Measurements from ENCODE around the gene CST1.
"Not testable (repeated sequence)": the region's sequence is repeated elsewhere in the genome, so short reads cannot be mapped to it uniquely, and the experiment has no call there.

Gene CST1, protein sequence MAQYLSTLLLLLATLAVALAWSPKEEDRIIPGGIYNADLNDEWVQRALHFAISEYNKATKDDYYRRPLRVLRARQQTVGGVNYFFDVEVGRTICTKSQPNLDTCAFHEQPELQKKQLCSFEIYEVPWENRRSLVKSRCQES

DNA sequence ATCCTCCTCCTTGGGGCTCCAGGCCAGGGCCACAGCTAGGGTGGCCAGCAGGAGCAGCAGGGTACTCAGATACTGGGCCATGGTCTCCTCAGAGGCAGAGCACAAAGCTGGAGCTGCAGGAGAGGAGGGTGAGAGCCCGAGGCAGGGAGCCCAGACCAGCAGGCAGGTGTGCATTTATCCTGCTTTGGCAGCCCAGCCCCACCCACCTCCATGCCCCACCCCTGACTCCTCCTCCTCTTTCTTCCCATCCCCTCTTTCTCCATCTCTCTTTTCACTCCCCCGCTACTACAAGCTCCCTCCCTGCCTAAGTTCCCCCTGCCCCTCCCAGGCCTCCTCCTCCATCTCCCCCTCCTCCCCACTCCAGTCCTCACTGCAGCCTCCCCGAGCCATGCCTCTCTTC, at the start of gene CST1:
TSS of gene CST1 (minus strand) at position 150 of the 400 bp plus-strand sequence. CDS start at position 81, 69 bp downstream.
- in situ Hi-C loops (cut with HindIII; ENCODE audit: low sequenced_read_pairs): not testable (repeated sequence)

GRCh38 chr20:23799216-23799847, 48.6 kb upstream of the CST1 start:
- in situ Hi-C loops (cut with HindIII; ENCODE audit: low sequenced_read_pairs): not testable (repeated sequence)

DNA sequence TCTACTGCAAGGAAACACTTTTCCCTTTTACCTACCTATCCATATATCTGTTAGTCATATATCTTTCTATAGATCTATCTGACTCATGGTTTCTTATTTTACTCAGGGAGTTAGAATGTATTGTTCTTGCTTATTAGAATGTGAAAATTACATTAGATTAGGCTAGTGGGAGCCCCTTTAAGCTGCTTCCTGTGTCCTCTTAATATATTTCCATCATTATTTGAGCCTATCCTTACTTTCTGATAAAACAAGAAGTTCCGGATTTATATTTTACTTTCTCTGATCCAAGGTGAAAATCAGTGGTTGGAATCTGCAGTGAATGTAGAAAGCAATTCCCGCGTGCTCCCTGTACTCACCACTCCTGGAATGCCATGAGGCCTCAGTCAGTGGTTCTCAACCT, 44.8 kb upstream of the CST1 start:
- in situ Hi-C loops (cut with HindIII; ENCODE audit: low sequenced_read_pairs): no loop called here

DNA sequence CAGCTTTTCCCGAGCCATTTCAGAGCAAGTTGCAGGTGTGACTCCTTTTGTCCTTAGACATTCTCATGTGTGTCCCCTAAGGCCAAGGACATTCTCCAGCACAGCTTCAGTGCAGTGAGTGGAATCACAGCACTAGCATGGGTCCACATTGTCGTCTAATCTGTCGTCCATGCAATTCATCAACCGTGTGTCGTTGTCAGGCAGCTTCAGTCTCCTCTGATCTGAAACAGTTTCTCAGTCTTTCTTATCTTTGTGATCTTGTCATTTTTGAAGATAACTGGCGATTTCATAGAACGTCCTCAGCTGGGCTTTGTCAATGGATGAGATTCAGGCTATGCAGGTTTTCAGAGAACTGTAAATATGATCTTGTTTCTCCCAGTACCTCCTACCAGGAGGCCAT, 44.1 kb upstream of the CST1 start:
- in situ Hi-C loops (cut with HindIII; ENCODE audit: low sequenced_read_pairs): no loop called here

DNA sequence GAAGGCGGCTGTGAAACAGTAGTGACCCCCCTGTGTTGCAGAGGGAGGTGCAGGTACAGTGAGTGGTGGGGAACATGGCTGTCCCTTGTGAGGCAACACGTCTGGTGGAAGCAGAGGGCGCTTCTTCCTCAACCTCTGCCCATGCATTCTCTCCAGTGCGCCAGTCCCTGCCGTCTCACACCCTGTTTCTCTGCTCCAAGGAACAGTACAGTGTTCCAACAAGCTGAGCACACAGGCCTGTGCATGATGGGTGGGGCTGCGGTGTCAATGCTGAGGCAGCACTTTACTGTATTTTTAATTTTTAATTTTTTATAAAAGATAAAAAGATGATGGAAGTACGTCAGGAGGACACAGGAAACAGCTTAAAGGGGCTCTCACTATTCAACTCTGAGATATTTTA, 43.3 kb upstream of the CST1 start:
- in situ Hi-C loops (cut with HindIII; ENCODE audit: low sequenced_read_pairs): no loop called here

GRCh38 chr20:23783447-23783846, 32.7 kb upstream of the CST1 start:
- in situ Hi-C loops (cut with HindIII; ENCODE audit: low sequenced_read_pairs): no loop called here

DNA sequence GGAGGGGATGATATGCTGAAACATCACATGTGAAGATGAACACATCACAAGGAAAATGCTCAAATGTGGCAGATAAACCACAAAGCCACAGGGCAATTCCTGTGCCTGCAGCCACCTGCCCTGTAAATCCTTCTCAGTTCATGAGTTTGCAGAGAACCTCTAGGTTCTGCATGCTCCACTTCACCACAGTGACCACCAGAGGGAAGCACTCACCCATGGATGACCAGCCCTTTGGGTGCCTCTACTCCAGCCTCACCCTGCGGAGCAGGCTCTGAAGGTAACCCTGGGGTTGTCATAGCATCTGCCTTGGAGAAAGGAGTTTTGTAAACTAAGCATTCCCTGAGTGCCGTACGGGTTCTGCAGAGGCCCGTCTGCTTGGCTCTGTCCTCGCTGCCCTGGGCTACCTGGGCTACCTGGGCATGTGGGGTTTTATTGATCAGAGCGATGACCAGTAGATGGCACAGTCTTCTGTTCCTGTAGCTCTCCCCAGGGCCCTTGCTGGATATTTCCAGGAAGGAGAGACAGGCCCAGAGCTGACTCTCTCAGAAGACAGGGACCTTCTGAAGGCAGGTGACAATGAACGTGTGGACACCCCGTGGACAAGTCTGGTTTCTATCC, 31.7 kb upstream of the CST1 start:
- in situ Hi-C loops (cut with HindIII; ENCODE audit: low sequenced_read_pairs): no loop called here

DNA sequence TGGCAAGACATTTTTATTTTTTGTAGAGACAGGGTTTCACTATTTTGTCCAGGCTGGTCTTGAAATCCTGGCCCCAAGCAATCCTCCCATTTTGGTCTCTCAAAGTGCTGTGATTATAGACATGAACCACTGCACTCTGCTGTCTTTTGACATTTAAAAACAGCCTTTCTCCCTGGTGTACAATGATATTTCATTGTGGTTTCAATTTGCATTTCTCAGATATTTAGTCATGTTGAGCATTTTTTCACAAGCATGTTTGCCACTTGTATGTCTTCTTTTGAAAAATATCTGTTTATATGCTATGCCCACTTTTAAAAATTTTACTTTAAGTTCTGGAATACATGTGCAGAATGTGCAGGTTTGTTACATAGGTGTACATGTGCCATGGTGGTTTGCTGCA, 27.9 kb upstream of the CST1 start:
- in situ Hi-C loops (cut with HindIII; ENCODE audit: low sequenced_read_pairs): not testable (repeated sequence)

- in situ Hi-C loops (cut with HindIII; ENCODE audit: low sequenced_read_pairs): not testable (repeated sequence)
Measured at GRCh38 chr20:23777380-23777779, 26.6 kb upstream of the CST1 start.

GRCh38 chr20:23776067-23776771, 25.5 kb upstream of the CST1 start:
- in situ Hi-C loops (cut with HindIII; ENCODE audit: low sequenced_read_pairs): no loop called here

- in situ Hi-C loops (cut with HindIII; ENCODE audit: low sequenced_read_pairs): no loop called here
Measured at GRCh38 chr20:23774081-23774480, 23.3 kb upstream of the CST1 start.

DNA sequence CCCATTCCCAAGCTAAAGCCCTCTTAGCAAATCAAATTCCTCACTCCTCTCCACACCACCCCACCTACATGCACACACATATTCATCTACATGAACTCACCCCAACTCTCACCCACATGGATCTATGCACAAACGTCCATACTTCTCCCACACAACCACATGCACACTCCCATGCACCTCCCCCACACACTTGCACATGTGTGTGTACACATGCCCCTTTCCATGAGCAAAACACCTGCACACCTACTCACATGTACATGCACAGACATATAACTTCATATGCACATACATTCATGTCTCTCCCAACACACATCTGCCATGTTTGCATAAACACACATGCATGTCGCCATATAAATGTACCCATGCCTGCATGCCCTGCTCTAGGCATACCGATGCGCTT, 22.8 kb upstream of the CST1 start:
- in situ Hi-C loops (cut with HindIII; ENCODE audit: low sequenced_read_pairs): no loop called here

DNA sequence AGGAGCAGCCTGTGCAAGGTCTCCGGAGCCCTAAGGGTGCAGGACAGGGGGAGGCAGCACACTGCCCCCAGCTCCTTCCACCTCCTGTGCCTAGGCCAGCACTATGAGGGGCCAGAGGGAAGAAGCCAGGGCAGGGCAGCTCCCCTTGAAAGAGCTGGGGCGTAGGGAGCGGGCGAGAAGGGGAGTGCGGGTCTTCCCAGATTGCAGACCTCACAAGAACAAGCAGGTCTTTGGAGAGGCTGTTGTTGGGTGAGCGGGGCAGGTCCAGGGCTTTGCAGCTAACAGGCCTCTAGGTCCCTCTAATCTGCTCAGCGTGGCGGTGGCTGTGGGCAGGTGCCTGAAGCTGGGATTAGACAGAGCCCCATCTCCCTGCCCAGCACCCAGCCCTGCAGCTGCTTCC, 22.4 kb upstream of the CST1 start:
- in situ Hi-C loops (cut with HindIII; ENCODE audit: low sequenced_read_pairs): no loop called here

GRCh38 chr20:23772074-23772473, 21.3 kb upstream of the CST1 start:
- in situ Hi-C loops (cut with HindIII; ENCODE audit: low sequenced_read_pairs): no loop called here

DNA sequence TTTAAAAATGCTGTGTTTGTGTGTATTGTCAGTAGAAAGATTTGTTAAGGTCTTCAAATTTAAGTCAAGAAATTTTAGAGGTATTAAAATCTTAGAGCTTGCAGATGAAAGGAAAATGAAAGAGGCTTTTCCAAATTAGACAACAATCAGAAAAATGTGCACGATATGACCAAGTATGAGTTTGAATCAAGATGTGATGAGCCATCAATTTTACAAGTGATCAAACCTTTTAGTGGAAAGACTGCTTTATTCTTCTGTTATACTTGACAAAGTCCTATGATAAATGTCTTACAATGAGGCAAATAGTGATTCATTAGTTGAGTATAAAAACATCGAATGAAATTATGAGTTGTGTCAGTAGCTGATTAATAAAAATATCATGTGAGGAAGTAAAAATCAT, 19.6 kb upstream of the CST1 start:
- in situ Hi-C loops (cut with HindIII; ENCODE audit: low sequenced_read_pairs): no loop called here

DNA sequence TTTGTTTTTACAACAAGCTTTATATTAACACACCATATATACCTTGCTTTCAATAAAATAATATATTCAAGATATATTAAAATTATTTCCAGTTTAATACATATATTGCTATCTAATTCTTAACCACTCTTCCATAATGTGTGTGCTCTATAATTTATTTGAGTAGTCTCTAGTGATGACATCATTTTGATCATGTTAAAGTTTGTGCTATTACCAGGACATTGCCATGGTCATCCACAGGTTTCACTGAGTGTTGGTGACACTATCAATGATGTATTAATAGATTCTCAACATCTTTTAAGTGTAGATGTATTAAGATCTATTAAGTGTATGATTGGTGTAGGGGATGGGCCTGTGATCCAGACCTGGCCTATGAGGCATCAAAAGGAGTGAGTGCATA, 17.8 kb upstream of the CST1 start:
- in situ Hi-C loops (cut with HindIII; ENCODE audit: low sequenced_read_pairs): not testable (repeated sequence)

- in situ Hi-C loops (cut with HindIII; ENCODE audit: low sequenced_read_pairs): no loop called here
Measured at GRCh38 chr20:23766531-23766930, 15.8 kb upstream of the CST1 start.

DNA sequence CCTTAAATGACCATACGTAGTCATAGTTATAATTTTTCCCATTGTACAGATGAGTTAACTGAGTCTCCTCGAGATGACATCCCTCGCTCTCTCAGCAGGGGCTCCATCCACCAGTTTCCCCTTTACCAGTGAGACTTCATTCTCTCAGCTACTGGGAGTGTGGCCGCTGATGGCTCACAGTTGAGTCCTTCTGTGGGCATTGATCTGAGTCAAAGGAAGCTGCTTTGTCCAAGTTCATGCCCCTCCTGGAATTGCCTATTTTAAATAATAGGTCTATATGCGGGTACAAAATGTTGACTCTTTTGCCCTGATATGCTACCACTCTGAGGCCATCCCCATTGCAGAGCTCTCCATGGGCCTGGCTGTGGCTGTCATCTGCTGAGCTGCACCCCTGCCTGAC, 14.8 kb upstream of the CST1 start:
- in situ Hi-C loops (cut with HindIII; ENCODE audit: low sequenced_read_pairs): no loop called here

- in situ Hi-C loops (cut with HindIII; ENCODE audit: low sequenced_read_pairs): not testable (repeated sequence)
Measured at GRCh38 chr20:23764630-23765029, 13.9 kb upstream of the CST1 start.

DNA sequence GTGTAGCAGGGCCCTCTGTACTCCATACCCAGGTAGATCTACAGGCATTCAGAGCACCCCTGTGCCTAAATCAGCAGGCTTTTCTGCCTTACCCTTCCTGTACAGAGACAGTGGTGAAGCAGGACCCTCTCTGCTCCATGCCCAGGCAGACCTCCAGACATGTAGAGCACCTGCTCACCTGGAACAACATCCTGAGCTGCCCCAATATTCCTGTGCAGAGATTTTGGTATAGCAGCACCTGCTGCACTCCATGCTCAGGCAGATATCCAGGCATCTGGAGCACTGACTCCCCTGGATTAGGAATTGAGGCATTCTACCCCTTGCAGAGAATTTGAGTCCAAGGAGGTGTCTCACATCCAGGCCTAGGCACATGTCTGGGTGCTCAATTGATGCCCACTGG, 12.6 kb upstream of the CST1 start:
- in situ Hi-C loops (cut with HindIII; ENCODE audit: low sequenced_read_pairs): no loop called here

- in situ Hi-C loops (cut with HindIII; ENCODE audit: low sequenced_read_pairs): no loop called here
Measured at GRCh38 chr20:23759306-23759940, 8.7 kb upstream of the CST1 start.

- in situ Hi-C loops (cut with HindIII; ENCODE audit: low sequenced_read_pairs): not testable (repeated sequence)
Measured at GRCh38 chr20:23756792-23757191, 6.1 kb upstream of the CST1 start.
